Fibroblast of lung (primary cell): ENCODE measurements around the gene TMC1.

Source experiments
- CTCF ChIP-seq, 2 donors: IDR thresholded peaks in 1 of 2; conservative IDR thresholded peaks in 1 of 2; 1 replicate in 1 of 2; 2 replicates in 1 of 2; pipeline ENCODE4 v1.5.1; 2011 to 2012; ENCODE audit warnings: low read length in 2 of 2, control low read depth in 1 of 2, inconsistent platforms in 1 of 2, low read depth in 1 of 2, mild to moderate bottlenecking in 1 of 2
- EZH2 ChIP-seq: IDR thresholded peaks from 2 replicates; pipeline ENCODE4 v1.5.1; 2012; ENCODE audit warnings: low read length, control low read depth, mild to moderate bottlenecking; ENCODE audit errors: missing control alignments

- TF ChIP-seq CTCF (conservative IDR thresholded peaks at IDR 0.05 in 1 of 2, IDR thresholded peaks at IDR 0.05 in 1 of 2; ENCODE audit: low read depth in 1 of 2, low read length in 2 of 2) (no peak), EZH2 (no peak)
Measured at GRCh38 chr9:72563806-72564205, 42.4 kb downstream of the TMC1 start.
